ENCODE measurements around the gene COPZ2. TPM values are rescaled to one million over a fixed set of nuclear protein-coding genes. Genes with fewer than 3 reads are reported as not detected.

Gene COPZ2
- polyA plus RNA-seq, 3 donors = 15.8 to 20.3 (median 19.0) TPM

Other genes with a start within 250 kb of the COPZ2 start
- gene OSBPL7, start 216.0 kb downstream of the COPZ2 start, polyA plus RNA-seq (ENCODE audit: insufficient read length in 3 of 3) = 10 to 100 TPM; 12.5 to 18.6 (median 13.4) TPM
- 10 to 100 TPM; 54.0 to 58.9 (median 58.4) TPM for gene MRPL10, start 206.3 kb downstream of the COPZ2 start, polyA plus RNA-seq (ENCODE audit: insufficient read length in 3 of 3)
- gene LRRC46, start 206.1 kb downstream of the COPZ2 start, polyA plus RNA-seq (ENCODE audit: insufficient read length in 3 of 3) = 1 to 10 TPM; 2.5 to 3.6 (median 3.4) TPM
- gene SCRN2, start 196.5 kb downstream of the COPZ2 start, polyA plus RNA-seq (ENCODE audit: insufficient read length in 3 of 3) = 10 to 100 TPM; 53.5 to 76.2 (median 54.9) TPM
- 1 to 10 TPM; 2.7 to 4.1 (median 3.9) TPM for gene SP6, start 186.6 kb downstream of the COPZ2 start, polyA plus RNA-seq (ENCODE audit: insufficient read length in 3 of 3)
- gene SP2, start 141.6 kb downstream of the COPZ2 start, polyA plus RNA-seq (ENCODE audit: insufficient read length in 3 of 3) = 10 to 100 TPM; 22.4 to 23.8 (median 22.6) TPM
- 10 to 100 TPM; 20.6 to 23.4 (median 21.7) TPM for gene PNPO, start 96.2 kb downstream of the COPZ2 start, polyA plus RNA-seq (ENCODE audit: insufficient read length in 3 of 3)
- 10 to 100 TPM; 18.0 to 20.6 (median 18.2) TPM for gene PRR15L, start 79.9 kb downstream of the COPZ2 start, polyA plus RNA-seq (ENCODE audit: insufficient read length in 3 of 3)
- 100 to 1,000 TPM; 164 to 186 (median 167) TPM for gene CDK5RAP3, start 66.7 kb downstream of the COPZ2 start, polyA plus RNA-seq (ENCODE audit: insufficient read length in 3 of 3)
- 100 to 1,000 TPM; 232 to 245 (median 232) TPM for gene NFE2L1, start 10.6 kb upstream of the COPZ2 start, polyA plus RNA-seq (ENCODE audit: insufficient read length in 3 of 3)
- gene CBX1, start 63.7 kb upstream of the COPZ2 start, polyA plus RNA-seq (ENCODE audit: insufficient read length in 3 of 3) = 100 to 1,000 TPM; 166 to 209 (median 197) TPM
- gene SNX11, start 70.0 kb upstream of the COPZ2 start, polyA plus RNA-seq (ENCODE audit: insufficient read length in 3 of 3) = 10 to 100 TPM; 16.7 to 19.3 (median 19.2) TPM